GM21381 (cell line): ENCODE measurements around the gene RTEL1.
"Not testable (repeated sequence)": the region's sequence is repeated elsewhere in the genome, so short reads cannot be mapped to it uniquely, and the experiment has no call there.

Experiments
- ATAC-seq: cut with Tn5 transposase; IDR thresholded peaks from one replicate; pipeline ENCODE4 v1.9.1; 2021; ENCODE audit warnings: mild to moderate bottlenecking, moderate library complexity; ENCODE audit not compliant: unreplicated experiment

The RTEL1 gene, protein sequence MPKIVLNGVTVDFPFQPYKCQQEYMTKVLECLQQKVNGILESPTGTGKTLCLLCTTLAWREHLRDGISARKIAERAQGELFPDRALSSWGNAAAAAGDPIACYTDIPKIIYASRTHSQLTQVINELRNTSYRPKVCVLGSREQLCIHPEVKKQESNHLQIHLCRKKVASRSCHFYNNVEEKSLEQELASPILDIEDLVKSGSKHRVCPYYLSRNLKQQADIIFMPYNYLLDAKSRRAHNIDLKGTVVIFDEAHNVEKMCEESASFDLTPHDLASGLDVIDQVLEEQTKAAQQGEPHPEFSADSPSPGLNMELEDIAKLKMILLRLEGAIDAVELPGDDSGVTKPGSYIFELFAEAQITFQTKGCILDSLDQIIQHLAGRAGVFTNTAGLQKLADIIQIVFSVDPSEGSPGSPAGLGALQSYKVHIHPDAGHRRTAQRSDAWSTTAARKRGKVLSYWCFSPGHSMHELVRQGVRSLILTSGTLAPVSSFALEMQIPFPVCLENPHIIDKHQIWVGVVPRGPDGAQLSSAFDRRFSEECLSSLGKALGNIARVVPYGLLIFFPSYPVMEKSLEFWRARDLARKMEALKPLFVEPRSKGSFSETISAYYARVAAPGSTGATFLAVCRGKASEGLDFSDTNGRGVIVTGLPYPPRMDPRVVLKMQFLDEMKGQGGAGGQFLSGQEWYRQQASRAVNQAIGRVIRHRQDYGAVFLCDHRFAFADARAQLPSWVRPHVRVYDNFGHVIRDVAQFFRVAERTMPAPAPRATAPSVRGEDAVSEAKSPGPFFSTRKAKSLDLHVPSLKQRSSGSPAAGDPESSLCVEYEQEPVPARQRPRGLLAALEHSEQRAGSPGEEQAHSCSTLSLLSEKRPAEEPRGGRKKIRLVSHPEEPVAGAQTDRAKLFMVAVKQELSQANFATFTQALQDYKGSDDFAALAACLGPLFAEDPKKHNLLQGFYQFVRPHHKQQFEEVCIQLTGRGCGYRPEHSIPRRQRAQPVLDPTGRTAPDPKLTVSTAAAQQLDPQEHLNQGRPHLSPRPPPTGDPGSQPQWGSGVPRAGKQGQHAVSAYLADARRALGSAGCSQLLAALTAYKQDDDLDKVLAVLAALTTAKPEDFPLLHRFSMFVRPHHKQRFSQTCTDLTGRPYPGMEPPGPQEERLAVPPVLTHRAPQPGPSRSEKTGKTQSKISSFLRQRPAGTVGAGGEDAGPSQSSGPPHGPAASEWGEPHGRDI (N-terminal part only)

GRCh38 chr20:63657937-63658748, at the start of gene RTEL1:
TSS of gene RTEL1 (plus strand) at chr20:63658312. CDS start at chr20:63659403, 1,091 bp downstream.
- peak; percentile 79 for ATAC-seq

- no peak for ATAC-seq
Observed at GRCh38 chr20:63610581-63611435, 47.3 kb upstream of the RTEL1 start.

DNA sequence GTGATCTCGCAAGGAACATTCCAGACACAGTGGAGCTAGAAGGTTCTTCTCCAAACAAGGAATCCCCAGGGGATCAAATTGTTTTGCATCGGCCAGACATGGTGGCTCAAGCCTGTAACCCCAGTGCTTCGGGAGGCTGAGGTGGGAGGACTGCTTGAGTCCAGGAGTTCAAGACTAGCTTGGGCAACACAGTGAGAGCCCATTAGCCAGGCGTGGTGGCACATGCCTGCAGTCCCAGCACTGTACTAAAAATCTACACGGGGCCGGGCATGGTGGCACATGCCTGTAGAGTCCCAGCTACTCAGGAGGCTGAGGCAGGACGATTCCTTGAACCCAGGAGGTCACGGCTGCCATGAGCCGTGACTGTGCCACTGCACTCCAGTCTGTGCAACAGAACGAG, 46.5 kb upstream of the RTEL1 start:
- ATAC-seq = no peak

DNA sequence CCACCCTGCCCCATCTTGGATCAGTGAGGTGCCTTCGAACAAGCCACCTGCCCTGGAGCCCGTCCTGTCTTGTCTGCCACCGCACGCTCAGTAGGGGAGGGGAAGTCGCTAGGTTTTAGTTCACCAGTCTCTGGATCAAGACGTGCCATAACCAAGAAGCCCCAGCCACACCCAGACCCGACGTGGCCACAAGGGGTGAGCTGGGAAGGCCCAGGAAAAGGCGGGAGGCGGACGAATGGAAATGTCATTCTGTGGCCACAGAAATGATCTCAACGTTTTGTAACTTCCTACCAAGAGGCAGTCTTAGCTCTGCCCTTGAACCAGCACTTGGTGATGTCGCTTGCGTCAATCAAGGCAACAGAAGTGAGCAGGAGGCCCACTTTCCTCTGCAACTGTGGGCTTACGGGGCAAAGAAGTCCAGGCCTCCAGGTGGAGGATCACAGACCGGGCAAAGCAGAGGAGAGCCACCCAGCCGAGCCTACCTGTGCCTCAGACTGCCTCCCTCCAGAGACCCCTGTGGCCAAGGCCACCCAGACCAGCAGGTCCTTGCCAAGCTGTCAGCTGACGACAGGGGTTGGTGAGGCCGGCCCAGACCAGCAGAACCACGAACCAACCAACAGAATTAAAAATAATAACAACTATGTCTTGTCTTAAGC, 45.7 kb upstream of the RTEL1 start:
- ATAC-seq = no peak

- not testable (repeated sequence) for ATAC-seq
Observed at GRCh38 chr20:63613863-63614594, 44.1 kb upstream of the RTEL1 start.

- ATAC-seq = no peak
Observed at GRCh38 chr20:63617092-63617875, 40.8 kb upstream of the RTEL1 start.

- no peak for ATAC-seq
Observed at GRCh38 chr20:63617876-63618265, 40.2 kb upstream of the RTEL1 start.

- no peak for ATAC-seq
Observed at GRCh38 chr20:63618291-63618980, 39.7 kb upstream of the RTEL1 start.

GRCh38 chr20:63619086-63619485, 39.0 kb upstream of the RTEL1 start:
- no peak for ATAC-seq

DNA sequence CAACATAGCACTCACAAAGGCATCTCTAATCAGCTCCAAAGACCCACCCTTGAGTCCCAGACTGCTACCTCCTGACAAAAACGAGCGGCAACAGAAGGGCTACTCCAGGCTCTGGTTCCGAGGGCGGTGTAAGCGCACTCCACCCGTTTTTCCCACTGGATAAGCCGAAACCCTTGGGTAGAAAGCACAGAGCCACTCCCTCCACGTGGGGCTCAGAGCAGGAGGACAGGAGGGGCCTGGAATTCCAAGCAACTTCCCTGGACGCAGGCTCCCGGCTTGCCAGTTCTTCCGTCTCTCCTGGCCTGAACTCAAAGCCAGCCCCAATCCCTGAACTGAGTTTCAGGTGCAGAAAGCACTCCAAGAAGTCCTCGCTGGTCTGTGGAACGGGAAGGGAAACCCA, 38.6 kb upstream of the RTEL1 start:
- ATAC-seq = no peak

GRCh38 chr20:63620991-63621390, 37.1 kb upstream of the RTEL1 start:
- no peak for ATAC-seq

DNA sequence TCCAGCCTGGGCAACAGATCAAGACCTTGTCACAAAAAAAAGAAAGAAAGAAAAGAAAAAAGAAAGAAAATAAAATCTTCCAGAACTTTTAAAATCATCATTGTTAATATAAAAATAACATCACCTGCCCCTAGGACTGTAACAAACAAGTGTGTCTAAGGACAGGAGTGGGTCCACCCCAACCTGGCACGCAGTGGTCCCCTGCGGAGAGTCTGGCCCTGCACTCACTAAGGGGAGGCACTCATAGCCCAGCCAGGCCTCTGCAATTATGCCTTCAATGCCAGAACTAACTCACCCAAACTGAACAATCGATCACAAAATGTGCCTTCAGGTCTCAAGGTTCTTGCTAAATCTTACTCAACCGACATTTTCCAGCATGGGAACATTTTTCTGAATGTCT, 36.0 kb upstream of the RTEL1 start:
- no peak for ATAC-seq

GRCh38 chr20:63622732-63623131, 35.4 kb upstream of the RTEL1 start:
- ATAC-seq = no peak

- ATAC-seq = no peak
Observed at GRCh38 chr20:63624486-63624885, 33.6 kb upstream of the RTEL1 start.

- no peak for ATAC-seq
Observed at GRCh38 chr20:63625771-63626423, 32.2 kb upstream of the RTEL1 start.

GRCh38 chr20:63626424-63627128, 31.5 kb upstream of the RTEL1 start, which contains the start of gene GMEB2:
TSS of gene GMEB2 (minus strand) at chr20:63627101. CDS start at chr20:63619397, 7,704 bp downstream.
- ATAC-seq = peak; percentile 40
